ENCODE data around the gene TBC1D9B. TPM values are rescaled to one million over a fixed set of nuclear protein-coding genes. Genes with fewer than 3 reads are reported as not detected.

Gene TBC1D9B
- total and polyA plus RNA-seq, 9 of the 15 experiments (the other 6 are each of a cell fraction or from before 2014, with no cell fraction given): 2.9 to 59.1 (median 33.5) TPM

DNA sequence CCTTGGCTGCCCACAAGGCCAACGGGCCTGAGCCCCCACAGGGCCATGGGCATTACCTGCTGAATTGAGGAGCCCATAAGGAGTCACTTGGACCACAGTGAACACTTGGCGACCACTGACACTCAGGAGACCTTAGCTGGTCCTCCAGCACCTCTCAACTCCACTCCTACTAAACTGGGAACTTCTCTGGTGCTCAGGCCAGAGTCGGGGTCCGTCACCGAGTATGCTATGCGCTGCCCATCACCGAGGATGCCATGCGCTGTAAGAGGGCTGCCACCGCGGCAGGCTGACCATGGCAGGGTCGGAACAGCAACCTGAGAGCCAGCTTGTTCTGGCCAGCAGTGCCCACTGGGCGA, 87.6 kb downstream of the TBC1D9B start (continued):
- TF ChIP-seq ELK3 (CRISPR knock-in tag; IDR thresholded peaks at IDR 0.05): no peak
- TF ChIP-seq KLF16 (IDR thresholded peaks at IDR 0.05): no peak
- TF ChIP-seq MXD1 (CRISPR knock-in tag; IDR thresholded peaks at IDR 0.05; ENCODE audit: borderline replicate concordance, poor library complexity, severe bottlenecking): no peak
- TF ChIP-seq PTRF (tag; IDR thresholded peaks at IDR 0.05): peak; percentile 51
- TF ChIP-seq ZNF778 (CRISPR knock-in tag; IDR thresholded peaks at IDR 0.05): no peak
- 0 out of 2 replicates have a peak, but pooled peaks have one; percentile 16 for TF ChIP-seq SMAD4 (CRISPR knock-in tag; conservative IDR thresholded peaks at IDR 0.05)
- no peak for TF ChIP-seq ZNF449 (CRISPR knock-in tag; IDR thresholded peaks at IDR 0.05)
- TF ChIP-seq SRSF9 (IDR thresholded peaks at IDR 0.05; ENCODE audit: borderline replicate concordance, low read depth, low read length): no peak
- no peak for TF ChIP-seq ETS2 (tag; IDR thresholded peaks at IDR 0.05; ENCODE audit: borderline replicate concordance, poor library complexity, severe bottlenecking)
- no peak for TF ChIP-seq ZNF23 (CRISPR knock-in tag; IDR thresholded peaks at IDR 0.05)
- no peak for TF ChIP-seq AFF4 (CRISPR knock-in tag; IDR thresholded peaks at IDR 0.05)
- TF ChIP-seq, protein P1, sequence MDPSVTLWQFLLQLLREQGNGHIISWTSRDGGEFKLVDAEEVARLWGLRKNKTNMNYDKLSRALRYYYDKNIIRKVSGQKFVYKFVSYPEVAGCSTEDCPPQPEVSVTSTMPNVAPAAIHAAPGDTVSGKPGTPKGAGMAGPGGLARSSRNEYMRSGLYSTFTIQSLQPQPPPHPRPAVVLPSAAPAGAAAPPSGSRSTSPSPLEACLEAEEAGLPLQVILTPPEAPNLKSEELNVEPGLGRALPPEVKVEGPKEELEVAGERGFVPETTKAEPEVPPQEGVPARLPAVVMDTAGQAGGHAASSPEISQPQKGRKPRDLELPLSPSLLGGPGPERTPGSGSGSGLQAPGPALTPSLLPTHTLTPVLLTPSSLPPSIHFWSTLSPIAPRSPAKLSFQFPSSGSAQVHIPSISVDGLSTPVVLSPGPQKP (CRISPR knock-in tag; IDR thresholded peaks at IDR 0.05): no peak
- TF ChIP-seq ERF (CRISPR knock-in tag; IDR thresholded peaks at IDR 0.05): peak; percentile 77; the same call in 1 of the 2 replicates
- TF ChIP-seq, protein P2, sequence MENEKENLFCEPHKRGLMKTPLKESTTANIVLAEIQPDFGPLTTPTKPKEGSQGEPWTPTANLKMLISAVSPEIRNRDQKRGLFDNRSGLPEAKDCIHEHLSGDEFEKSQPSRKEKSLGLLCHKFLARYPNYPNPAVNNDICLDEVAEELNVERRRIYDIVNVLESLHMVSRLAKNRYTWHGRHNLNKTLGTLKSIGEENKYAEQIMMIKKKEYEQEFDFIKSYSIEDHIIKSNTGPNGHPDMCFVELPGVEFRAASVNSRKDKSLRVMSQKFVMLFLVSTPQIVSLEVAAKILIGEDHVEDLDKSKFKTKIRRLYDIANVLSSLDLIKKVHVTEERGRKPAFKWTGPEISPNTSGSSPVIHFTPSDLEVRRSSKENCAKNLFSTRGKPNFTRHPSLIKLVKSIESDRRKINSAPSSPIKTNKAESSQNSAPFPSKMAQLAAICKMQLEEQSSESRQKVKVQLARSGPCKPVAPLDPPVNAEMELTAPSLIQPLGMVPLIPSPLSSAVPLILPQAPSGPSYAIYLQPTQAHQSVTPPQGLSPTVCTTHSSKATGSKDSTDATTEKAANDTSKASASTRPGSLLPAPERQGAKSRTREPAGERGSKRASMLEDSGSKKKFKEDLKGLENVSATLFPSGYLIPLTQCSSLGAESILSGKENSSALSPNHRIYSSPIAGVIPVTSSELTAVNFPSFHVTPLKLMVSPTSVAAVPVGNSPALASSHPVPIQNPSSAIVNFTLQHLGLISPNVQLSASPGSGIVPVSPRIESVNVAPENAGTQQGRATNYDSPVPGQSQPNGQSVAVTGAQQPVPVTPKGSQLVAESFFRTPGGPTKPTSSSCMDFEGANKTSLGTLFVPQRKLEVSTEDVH (IDR thresholded peaks at IDR 0.05; ENCODE audit: low read depth, partially characterized antibody): no peak
- TF ChIP-seq, protein P3, sequence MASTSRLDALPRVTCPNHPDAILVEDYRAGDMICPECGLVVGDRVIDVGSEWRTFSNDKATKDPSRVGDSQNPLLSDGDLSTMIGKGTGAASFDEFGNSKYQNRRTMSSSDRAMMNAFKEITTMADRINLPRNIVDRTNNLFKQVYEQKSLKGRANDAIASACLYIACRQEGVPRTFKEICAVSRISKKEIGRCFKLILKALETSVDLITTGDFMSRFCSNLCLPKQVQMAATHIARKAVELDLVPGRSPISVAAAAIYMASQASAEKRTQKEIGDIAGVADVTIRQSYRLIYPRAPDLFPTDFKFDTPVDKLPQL (IDR thresholded peaks at IDR 0.05; ENCODE audit: extremely low read depth, insufficient read length): no peak
- no peak for TF ChIP-seq ZNF212 (CRISPR knock-in tag; IDR thresholded peaks at IDR 0.05)
- TF ChIP-seq ZNF133 (CRISPR knock-in tag; IDR thresholded peaks at IDR 0.05): no peak

All from K562 (cell line).